Measurements from ENCODE around the gene CACTIN. TPM values are rescaled to one million over a fixed set of nuclear protein-coding genes. Genes with fewer than 3 reads are reported as not detected.

The CACTIN gene
- total RNA-seq, 1 donor from 2014 or later: 26.7 TPM

DNA sequence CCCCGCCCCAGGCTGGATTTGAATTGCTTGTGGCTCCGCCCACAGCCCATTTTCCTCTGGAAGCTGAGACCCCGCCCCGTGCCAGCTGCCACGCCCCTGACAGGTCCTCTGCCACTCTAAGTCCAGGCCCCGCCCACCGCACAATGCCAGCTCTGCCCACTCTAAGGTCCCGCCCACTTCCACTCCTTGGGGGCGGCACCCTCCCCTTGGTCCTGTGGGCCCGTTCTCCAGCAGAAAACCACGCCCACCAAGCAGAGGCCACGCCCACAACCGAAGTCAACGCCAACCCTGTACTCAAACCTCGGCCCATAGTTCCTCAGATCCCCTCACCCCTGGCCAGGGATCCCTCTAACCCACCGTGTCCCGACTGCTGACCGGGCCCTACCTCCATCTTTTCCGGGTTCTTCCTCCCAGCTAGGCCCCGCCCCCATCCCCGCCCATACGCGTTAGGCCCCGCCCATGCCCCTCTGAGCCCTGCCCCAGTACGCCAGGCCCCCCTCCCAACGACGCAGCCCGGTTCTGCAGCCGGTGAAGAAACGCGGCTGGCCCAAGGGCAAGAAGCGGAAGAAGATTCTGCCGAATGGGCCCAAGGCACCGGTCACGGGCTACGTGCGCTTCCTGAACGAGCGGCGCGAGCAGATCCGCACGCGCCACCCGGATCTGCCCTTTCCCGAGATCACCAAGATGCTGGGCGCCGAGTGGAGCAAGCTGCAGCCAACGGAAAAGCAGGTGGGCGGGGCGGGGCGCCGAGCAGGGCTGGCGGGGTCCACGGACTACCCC lies 52.5 kb downstream of the CACTIN start:
- Histone ChIP-seq H3K27me3 (ENCODE audit: insufficient read depth, low read length) (no peaks in the 10 kb centered on the region), H4K20me1 (ENCODE audit: insufficient read depth, low read length) (peaks cover 18% of the 10 kb centered on the region), H3K4me2 (ENCODE audit: low read length) (peak overlapping the region; percentile 99), H3K9ac (ENCODE audit: low read length) (peak overlapping the region; percentile 93), H3K4me1 (ENCODE audit: insufficient read depth, low read length) (peaks cover 12% of the 10 kb centered on the region), H2AFZ (ENCODE audit: low read depth, low read length) (no peak overlapping the region), H3K79me2 (ENCODE audit: insufficient read depth, low read length) (peaks cover 6% of the 10 kb centered on the region), H3K36me3 (ENCODE audit: insufficient read depth, low read length) (peaks cover 3% of the 10 kb centered on the region), H3K9me3 (ENCODE audit: insufficient read depth, low read depth, low read length) (no peaks in the 10 kb centered on the region), H3K4me3 (ENCODE audit: insufficient read depth, low read depth, low read length) (peak overlapping the region; percentile 77), H3K27ac (ENCODE audit: low read depth, low read length) (no peak overlapping the region)
- Mint-ChIP-seq H3K27ac (ENCODE audit: unreplicated experiment) (no peak overlapping the region), H3K9me3 (ENCODE audit: unreplicated experiment) (peaks cover 2% of the 10 kb centered on the region), H3K4me3 (ENCODE audit: unreplicated experiment) (peak overlapping the region; percentile 83), H3K4me1 (ENCODE audit: low read depth, unreplicated experiment) (peaks cover 4% of the 10 kb centered on the region), H3K36me3 (ENCODE audit: low read depth, unreplicated experiment) (peaks cover 10% of the 10 kb centered on the region), H3K27me3 (ENCODE audit: low read depth, unreplicated experiment) (peaks cover 7% of the 10 kb centered on the region)
- DNase-seq (ENCODE audit: low read depth): peak; percentile 77
- TF ChIP-seq, protein P1, sequence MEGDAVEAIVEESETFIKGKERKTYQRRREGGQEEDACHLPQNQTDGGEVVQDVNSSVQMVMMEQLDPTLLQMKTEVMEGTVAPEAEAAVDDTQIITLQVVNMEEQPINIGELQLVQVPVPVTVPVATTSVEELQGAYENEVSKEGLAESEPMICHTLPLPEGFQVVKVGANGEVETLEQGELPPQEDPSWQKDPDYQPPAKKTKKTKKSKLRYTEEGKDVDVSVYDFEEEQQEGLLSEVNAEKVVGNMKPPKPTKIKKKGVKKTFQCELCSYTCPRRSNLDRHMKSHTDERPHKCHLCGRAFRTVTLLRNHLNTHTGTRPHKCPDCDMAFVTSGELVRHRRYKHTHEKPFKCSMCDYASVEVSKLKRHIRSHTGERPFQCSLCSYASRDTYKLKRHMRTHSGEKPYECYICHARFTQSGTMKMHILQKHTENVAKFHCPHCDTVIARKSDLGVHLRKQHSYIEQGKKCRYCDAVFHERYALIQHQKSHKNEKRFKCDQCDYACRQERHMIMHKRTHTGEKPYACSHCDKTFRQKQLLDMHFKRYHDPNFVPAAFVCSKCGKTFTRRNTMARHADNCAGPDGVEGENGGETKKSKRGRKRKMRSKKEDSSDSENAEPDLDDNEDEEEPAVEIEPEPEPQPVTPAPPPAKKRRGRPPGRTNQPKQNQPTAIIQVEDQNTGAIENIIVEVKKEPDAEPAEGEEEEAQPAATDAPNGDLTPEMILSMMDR (IDR thresholded peaks at IDR 0.05; ENCODE audit: insufficient read depth, low read depth, low read length): no peak
- no peak for TF ChIP-seq EZH2 (IDR thresholded peaks at IDR 0.05; ENCODE audit: insufficient read depth, low read length)
- no peak for FAIRE-seq

DNA sequence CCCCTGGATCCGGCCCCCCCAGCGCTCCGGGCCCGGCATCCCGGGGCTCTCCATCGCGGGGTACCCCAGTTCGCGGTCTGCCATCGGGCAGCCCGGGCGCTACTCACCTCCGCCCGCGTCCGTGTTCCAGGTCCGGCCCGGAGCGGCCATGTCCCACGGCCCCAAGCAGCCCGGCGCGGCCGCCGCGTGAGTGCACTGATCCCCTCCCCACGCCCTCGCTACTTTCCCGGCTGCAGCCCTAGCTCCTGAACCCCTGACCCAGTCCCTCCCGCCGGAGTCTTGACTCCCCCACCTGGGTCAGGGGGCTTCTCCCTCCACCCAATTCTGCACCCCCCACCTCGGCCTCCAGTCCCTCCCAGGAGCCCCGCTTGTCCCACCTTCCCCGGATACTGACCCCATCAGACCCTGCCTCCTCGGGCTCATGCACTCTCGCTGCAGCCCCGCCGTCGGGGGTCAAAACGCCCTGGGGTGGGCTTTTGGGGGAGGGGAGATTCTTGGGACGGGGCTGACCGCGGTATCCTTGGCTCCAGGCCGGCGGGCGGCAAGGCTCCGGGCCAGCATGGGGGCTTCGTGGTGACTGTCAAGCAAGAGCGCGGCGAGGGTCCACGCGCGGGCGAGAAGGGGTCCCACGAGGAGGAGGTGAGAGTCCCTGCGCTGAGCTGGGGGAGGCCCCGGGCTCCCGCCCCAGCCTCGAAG lies 53.3 kb downstream of the CACTIN start:
- Mint-ChIP-seq H3K4me3 (ENCODE audit: unreplicated experiment) (peak overlapping the region; percentile 83), H3K36me3 (ENCODE audit: low read depth, unreplicated experiment) (peaks cover 10% of the 10 kb centered on the region), H3K27ac (ENCODE audit: unreplicated experiment) (no peak overlapping the region), H3K27me3 (ENCODE audit: low read depth, unreplicated experiment) (peaks cover 7% of the 10 kb centered on the region), H3K4me1 (ENCODE audit: low read depth, unreplicated experiment) (peaks cover 4% of the 10 kb centered on the region), H3K9me3 (ENCODE audit: unreplicated experiment) (peaks cover 2% of the 10 kb centered on the region)
- H3K9me3 ChIP-seq (ENCODE audit: insufficient read depth, low read depth, low read length): no peaks in the 10 kb centered on the region
- H3K27ac ChIP-seq (ENCODE audit: low read depth, low read length): peak overlapping the region; percentile 73
- DNase-seq (ENCODE audit: low read depth) (no peak), FAIRE-seq (no peak)
- H3K79me2 ChIP-seq (ENCODE audit: insufficient read depth, low read length): peaks cover 6% of the 10 kb centered on the region
- peak overlapping the region; percentile 93 for H3K9ac ChIP-seq (ENCODE audit: low read length)
- H3K4me2 ChIP-seq (ENCODE audit: low read length): peak overlapping the region; percentile 99
- peaks cover 12% of the 10 kb centered on the region for H3K4me1 ChIP-seq (ENCODE audit: insufficient read depth, low read length)
- H3K36me3 ChIP-seq (ENCODE audit: insufficient read depth, low read length): peaks cover 3% of the 10 kb centered on the region
- H4K20me1 ChIP-seq (ENCODE audit: insufficient read depth, low read length): peaks cover 18% of the 10 kb centered on the region
- H2AFZ ChIP-seq (ENCODE audit: low read depth, low read length): peak overlapping the region; percentile 47
- TF ChIP-seq, protein P1 (IDR thresholded peaks at IDR 0.05; ENCODE audit: insufficient read depth, low read depth, low read length): no peak
- no peak for TF ChIP-seq EZH2 (IDR thresholded peaks at IDR 0.05; ENCODE audit: insufficient read depth, low read length)
- peak overlapping the region; percentile 77 for H3K4me3 ChIP-seq (ENCODE audit: insufficient read depth, low read depth, low read length)
- no peaks in the 10 kb centered on the region for H3K27me3 ChIP-seq (ENCODE audit: insufficient read depth, low read length)

Data from astrocyte (in vitro differentiated cells and primary cell).